ENCODE data around the gene PXDC1.

The PXDC1 gene

GRCh38 chr6:3751077-3751729 is at the start of gene PXDC1:
Gene PXDC1 (minus strand): TSS chr6:3751713. CDS start chr6:3751531, 182 bp downstream.
- no peak for DNase-seq (ENCODE audit: low read depth)

DNA sequence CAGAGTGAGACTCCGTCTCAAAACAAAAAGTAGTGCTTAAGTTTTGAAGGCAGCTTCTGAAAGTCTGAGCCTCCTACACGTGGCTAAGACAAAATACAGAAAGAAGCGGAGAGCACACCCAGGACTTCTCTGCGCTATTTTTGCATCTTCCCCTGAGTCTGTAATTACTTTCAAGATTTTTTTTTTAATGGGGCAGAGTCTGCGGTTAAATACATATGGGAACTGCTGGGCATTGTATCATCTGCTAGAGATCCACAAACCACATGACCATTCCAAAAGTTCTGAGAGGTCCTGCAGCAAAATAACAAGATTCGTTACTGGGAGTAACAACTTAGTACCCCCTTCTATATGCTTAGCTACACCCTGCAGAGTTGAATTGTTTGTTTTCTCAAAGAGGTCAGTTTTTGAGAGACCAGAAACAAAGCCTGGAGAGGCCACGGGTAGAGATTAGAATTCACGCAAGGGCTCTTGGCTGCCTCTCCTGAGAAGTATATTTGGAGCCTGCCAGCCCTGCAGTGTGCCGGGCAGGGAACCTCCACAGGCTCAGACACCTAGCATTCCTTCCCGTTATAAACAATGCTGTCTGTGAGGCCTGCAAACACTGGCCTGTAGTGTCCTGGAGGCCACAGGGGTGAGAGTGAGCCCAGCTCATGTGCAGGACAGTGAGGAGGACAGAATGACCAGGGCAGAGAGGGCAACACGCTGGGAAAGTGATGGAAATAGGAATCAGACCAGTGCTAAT is 49.5 kb upstream of the PXDC1 start:
- DNase-seq (ENCODE audit: low read depth), result no peak

- DNase-seq (ENCODE audit: low read depth), result no peak
Measured at GRCh38 chr6:3799719-3800118, 48.2 kb upstream of the PXDC1 start.

- DNase-seq (ENCODE audit: low read depth), result no peak
Measured at GRCh38 chr6:3798055-3798919, 46.8 kb upstream of the PXDC1 start.

DNA sequence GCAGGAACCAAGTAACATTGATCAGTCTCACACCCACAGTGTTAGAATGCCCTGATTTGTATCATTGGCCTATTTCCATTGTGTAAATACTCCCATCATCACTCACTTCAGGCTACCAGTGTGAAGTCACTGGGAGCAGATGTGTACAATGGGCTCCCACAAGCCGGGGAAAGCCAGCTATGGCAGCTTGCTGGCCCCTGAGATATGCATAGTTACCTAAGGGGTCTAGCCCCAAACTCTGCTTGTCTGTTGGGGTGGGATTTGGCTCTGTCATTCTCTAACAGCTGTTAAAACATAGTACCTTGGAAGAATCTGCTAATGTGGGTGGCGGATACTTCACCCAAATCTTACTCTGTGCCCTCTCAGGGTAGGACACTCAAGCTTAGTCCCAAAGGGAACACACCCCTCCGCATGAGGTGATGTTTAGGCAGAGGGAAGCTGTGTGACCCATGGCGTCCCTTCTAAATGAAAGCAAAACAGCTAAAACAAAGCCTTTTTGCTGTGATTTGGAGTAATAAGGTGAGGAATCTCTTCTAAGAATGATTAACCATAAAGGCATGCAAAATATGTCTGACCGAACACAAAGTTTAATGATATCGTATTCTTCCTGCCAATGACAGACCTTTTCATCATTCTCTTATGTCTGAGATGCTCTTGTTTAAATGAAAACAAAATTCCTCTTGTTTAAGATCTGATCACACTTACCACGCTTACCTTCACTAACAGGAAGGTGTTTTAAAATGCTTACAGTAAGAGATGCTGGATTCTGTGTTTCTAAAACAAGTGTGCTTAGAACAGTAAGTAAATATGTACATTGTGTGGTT is 45.9 kb upstream of the PXDC1 start:
- DNase-seq (ENCODE audit: low read depth), result peak; percentile 85

- no peak for DNase-seq (ENCODE audit: low read depth)
Measured at GRCh38 chr6:3796719-3797041, 45.2 kb upstream of the PXDC1 start.

GRCh38 chr6:3795836-3796718 is 44.6 kb upstream of the PXDC1 start:
- DNase-seq (ENCODE audit: low read depth), result no peak

DNA sequence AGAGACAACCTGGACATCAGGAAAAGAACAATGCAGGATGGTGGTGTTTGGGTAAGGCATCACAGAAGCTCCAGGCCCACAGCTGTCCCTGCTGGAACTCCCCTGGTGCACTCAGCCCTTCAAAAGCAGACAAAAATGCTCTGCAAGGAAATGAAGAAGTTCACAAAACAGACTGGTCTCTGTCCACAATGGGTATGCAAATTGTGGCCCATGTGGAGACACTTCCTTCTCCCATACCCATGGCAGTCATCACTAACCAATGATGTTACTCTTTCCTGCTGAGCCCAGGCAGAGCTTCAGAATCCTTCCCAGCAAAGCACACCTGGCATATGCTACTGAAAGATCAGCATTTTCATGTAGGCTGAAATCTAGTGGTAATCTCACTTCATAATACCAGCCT is 42.6 kb upstream of the PXDC1 start:
- no peak for DNase-seq (ENCODE audit: low read depth)

DNA sequence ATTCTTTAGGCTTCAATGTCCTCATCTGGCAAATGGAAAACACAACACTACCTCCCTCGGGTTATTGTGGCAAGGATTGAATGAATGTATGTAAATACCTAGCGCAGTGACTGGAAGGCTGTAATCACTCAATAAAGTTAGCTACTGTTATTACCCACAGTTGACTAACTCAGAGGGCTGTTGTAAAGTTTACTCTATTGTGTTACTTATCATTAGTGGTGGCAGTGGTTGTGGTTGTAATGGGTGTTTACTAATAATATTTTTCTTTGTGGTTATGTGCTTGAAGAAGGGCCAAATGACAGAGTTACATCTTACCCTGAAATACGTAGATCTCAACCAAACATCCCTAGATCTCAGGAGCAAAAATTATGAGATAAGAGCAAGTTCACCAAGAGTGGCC is 42.0 kb upstream of the PXDC1 start:
- no peak for DNase-seq (ENCODE audit: low read depth)

- no peak for DNase-seq (ENCODE audit: low read depth)
Measured at GRCh38 chr6:3791526-3792203, 40.2 kb upstream of the PXDC1 start.

DNA sequence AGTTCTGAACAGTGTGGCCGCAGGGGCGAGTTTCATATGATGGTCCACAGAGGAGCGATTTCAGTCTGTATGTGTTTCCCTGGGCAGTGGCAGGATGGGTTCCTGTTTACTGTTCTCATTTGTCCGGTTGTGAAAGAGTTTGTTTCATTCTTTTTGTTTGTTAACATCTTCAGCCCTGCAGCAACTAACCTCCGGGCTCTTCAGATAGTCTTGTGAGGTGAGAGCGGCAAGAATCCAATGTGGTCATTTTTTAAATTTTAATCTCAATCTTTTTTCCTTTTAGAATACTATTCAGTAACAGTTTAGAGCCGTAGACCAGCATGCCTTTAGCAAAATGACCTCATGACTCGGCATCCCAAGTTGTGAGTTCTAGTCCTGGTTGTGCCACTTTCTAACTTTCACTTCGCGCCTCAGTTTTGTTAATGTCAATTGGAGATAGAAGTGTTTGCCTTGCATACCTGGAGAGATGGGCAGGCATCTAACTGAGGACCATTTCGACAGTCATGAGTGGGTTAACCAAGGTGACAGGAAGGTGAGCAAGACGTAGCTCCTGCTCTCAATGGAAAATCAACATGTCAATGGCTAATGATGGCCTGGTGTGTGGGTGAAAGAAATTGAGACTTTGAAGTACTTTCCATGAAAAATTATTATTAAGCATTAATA is 38.5 kb upstream of the PXDC1 start:
- no peak for DNase-seq (ENCODE audit: low read depth)

- no peak for DNase-seq (ENCODE audit: low read depth)
Measured at GRCh38 chr6:3789018-3789895, 37.7 kb upstream of the PXDC1 start.

- DNase-seq (ENCODE audit: low read depth), result no peak
Measured at GRCh38 chr6:3788408-3789017, 37.0 kb upstream of the PXDC1 start.

DNA sequence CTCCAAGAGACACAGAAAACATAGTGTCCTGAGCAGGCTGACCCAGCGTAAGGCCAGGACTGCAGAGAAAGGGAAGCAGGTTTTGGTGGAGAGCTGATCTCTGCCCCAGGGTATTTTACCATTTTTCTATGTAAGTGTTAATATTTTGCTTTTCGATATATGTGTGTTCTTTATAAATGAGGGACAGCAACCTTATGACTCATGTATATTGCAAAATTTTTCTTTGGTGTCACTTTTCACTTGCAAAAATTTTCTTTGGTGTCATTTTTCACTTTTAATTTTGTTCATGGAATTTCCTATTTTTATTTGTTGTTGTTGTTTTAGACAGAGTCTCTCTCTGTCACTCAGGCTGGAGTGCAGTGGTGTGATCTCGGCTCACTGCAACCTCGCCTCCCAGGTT is 34.6 kb upstream of the PXDC1 start:
- DNase-seq (ENCODE audit: low read depth), result no peak

DNA sequence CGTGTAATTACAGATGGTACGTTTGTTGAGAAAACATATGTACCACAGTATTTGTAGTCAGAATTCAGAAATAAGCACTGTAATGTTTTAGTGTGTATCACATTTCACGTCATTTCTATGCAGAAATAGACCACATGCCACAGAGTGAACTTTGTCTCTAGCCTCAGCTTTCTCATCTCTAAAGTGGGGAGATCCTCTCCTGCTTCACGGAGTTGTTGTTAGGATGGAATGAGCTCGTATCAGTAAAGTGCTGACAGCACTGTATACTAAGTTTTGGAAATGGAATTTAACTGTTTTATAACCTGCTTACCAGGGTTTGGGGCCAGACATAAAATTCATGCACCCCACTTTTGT is 34.2 kb upstream of the PXDC1 start:
- no peak for DNase-seq (ENCODE audit: low read depth)

GRCh38 chr6:3784885-3785744 is 33.6 kb upstream of the PXDC1 start:
- DNase-seq (ENCODE audit: low read depth), result no peak

DNA sequence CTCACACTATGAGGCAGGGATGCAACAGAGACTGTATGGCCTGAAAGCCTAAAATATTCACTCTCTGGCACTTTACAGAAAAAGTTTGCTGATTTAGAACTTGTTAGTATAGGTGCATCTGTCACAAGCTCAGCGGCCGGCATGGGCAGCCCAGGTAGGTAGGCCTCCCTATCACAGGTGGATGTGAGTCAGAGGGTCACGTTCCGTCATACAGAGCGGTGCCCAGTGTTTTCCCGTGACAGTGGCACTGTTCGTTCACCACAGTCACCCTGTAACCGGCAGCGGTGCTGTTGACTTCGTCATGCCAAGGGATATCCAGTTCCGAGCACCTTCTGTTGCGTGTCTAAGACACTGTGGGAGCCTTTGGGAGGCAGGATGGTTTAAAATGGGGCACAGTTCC is 32.9 kb upstream of the PXDC1 start:
- DNase-seq (ENCODE audit: low read depth), result no peak

Data from HS-5 (cell line).